ENCODE data around the gene HTRA1. TPM values are rescaled to one million over a fixed set of nuclear protein-coding genes. Genes with fewer than 3 reads are reported as not detected.

Gene HTRA1
- total RNA-seq, 1 experiment from 2014 or later: 11.5 TPM

GRCh38 chr10:122462533-122463465, 1.4 kb downstream of the HTRA1 start:
- Histone ChIP-seq H3K36me3 (replicated peaks; ENCODE audit: control insufficient read depth, insufficient read depth, low read length) (no peaks in the 10 kb centered on the region), H3K27me3 (ENCODE audit: control insufficient read depth, insufficient read depth, low read length) (peaks cover 48% of the 10 kb centered on the region), H3K4me3 (ENCODE audit: insufficient read depth, low read depth, low read length) (peak overlapping the region; percentile 45; the same call in 1 of the 2 replicates)
- DNase-seq: peak; percentile 67

GRCh38 chr10:122463466-122464249, 2.3 kb downstream of the HTRA1 start:
- no peak for DNase-seq
- Histone ChIP-seq H3K27me3 (ENCODE audit: control insufficient read depth, insufficient read depth, low read length) (peaks cover 48% of the 10 kb centered on the region), H3K4me3 (ENCODE audit: insufficient read depth, low read depth, low read length) (no peak overlapping the region), H3K36me3 (replicated peaks; ENCODE audit: control insufficient read depth, insufficient read depth, low read length) (no peaks in the 10 kb centered on the region)

- no peak for DNase-seq
- H3K27me3 ChIP-seq (ENCODE audit: control insufficient read depth, insufficient read depth, low read length): peaks cover 43% of the 10 kb centered on the region
- H3K36me3 ChIP-seq (replicated peaks; ENCODE audit: control insufficient read depth, insufficient read depth, low read length): no peaks in the 10 kb centered on the region
- no peak overlapping the region for H3K4me3 ChIP-seq (ENCODE audit: insufficient read depth, low read depth, low read length)
These were observed 2.8 kb downstream of the HTRA1 start for GRCh38 chr10:122464250-122464510.

- H3K27me3 ChIP-seq (ENCODE audit: control insufficient read depth, insufficient read depth, low read length): peaks cover 41% of the 10 kb centered on the region
- no peak overlapping the region for H3K4me3 ChIP-seq (ENCODE audit: insufficient read depth, low read depth, low read length)
- no peaks in the 10 kb centered on the region for H3K36me3 ChIP-seq (replicated peaks; ENCODE audit: control insufficient read depth, insufficient read depth, low read length)
These were observed 3.2 kb downstream of the HTRA1 start for GRCh38 chr10:122464586-122464985.

GRCh38 chr10:122465401-122466040, 4.2 kb downstream of the HTRA1 start:
- DNase-seq: no peak
- H3K4me3 ChIP-seq (ENCODE audit: insufficient read depth, low read depth, low read length): no peak overlapping the region
- peaks cover 33% of the 10 kb centered on the region for H3K27me3 ChIP-seq (ENCODE audit: control insufficient read depth, insufficient read depth, low read length)

More at GRCh38 chr10:122464586-122464985, 3.2 kb downstream of the HTRA1 start:
- DNase-seq: no peak

GRCh38 chr10:122466951-122467381, 5.6 kb downstream of the HTRA1 start:
- H3K4me3 ChIP-seq (ENCODE audit: insufficient read depth, low read depth, low read length): no peak overlapping the region
- peaks cover 23% of the 10 kb centered on the region for H3K27me3 ChIP-seq (ENCODE audit: control insufficient read depth, insufficient read depth, low read length)
- no peaks in the 10 kb centered on the region for H3K36me3 ChIP-seq (replicated peaks; ENCODE audit: control insufficient read depth, insufficient read depth, low read length)
- DNase-seq: no peak

More at GRCh38 chr10:122465401-122466040, 4.2 kb downstream of the HTRA1 start:
- no peaks in the 10 kb centered on the region for H3K36me3 ChIP-seq (replicated peaks; ENCODE audit: control insufficient read depth, insufficient read depth, low read length)

GRCh38 chr10:122467701-122468100, 6.3 kb downstream of the HTRA1 start:
- H3K36me3 ChIP-seq (replicated peaks; ENCODE audit: control insufficient read depth, insufficient read depth, low read length): no peaks in the 10 kb centered on the region
- peaks cover 16% of the 10 kb centered on the region for H3K27me3 ChIP-seq (ENCODE audit: control insufficient read depth, insufficient read depth, low read length)
- DNase-seq: no peak
- no peak overlapping the region for H3K4me3 ChIP-seq (ENCODE audit: insufficient read depth, low read depth, low read length)

- H3K27me3 ChIP-seq (ENCODE audit: control insufficient read depth, insufficient read depth, low read length): peaks cover 9% of the 10 kb centered on the region
- no peaks in the 10 kb centered on the region for H3K36me3 ChIP-seq (replicated peaks; ENCODE audit: control insufficient read depth, insufficient read depth, low read length)
- DNase-seq: no peak
- no peak overlapping the region for H3K4me3 ChIP-seq (ENCODE audit: insufficient read depth, low read depth, low read length)
These were observed 7.1 kb downstream of the HTRA1 start for GRCh38 chr10:122468307-122468925.

GRCh38 chr10:122468926-122469781, 7.8 kb downstream of the HTRA1 start:
- Histone ChIP-seq H3K36me3 (replicated peaks; ENCODE audit: control insufficient read depth, insufficient read depth, low read length) (no peaks in the 10 kb centered on the region), H3K27me3 (ENCODE audit: control insufficient read depth, insufficient read depth, low read length) (peaks cover 1% of the 10 kb centered on the region; the same call in 1 of the 2 replicates), H3K4me3 (ENCODE audit: insufficient read depth, low read depth, low read length) (no peak overlapping the region)
- DNase-seq: no peak

- H3K4me3 ChIP-seq (ENCODE audit: insufficient read depth, low read depth, low read length): no peak overlapping the region
- DNase-seq: no peak
- no peaks in the 10 kb centered on the region for H3K36me3 ChIP-seq (replicated peaks; ENCODE audit: control insufficient read depth, insufficient read depth, low read length)
- no peaks in the 10 kb centered on the region for H3K27me3 ChIP-seq (ENCODE audit: control insufficient read depth, insufficient read depth, low read length)
These were observed 8.5 kb downstream of the HTRA1 start for GRCh38 chr10:122469848-122470247.

GRCh38 chr10:122471531-122472177, 10.3 kb downstream of the HTRA1 start:
- no peak for DNase-seq
- Histone ChIP-seq H3K4me3 (ENCODE audit: insufficient read depth, low read depth, low read length) (no peak overlapping the region), H3K36me3 (replicated peaks; ENCODE audit: control insufficient read depth, insufficient read depth, low read length) (no peaks in the 10 kb centered on the region)

GRCh38 chr10:122473116-122473515, 11.8 kb downstream of the HTRA1 start:
- H3K4me3 ChIP-seq (ENCODE audit: insufficient read depth, low read depth, low read length): no peak overlapping the region
- no peaks in the 10 kb centered on the region for H3K36me3 ChIP-seq (replicated peaks; ENCODE audit: control insufficient read depth, insufficient read depth, low read length)
- H3K27me3 ChIP-seq (ENCODE audit: control insufficient read depth, insufficient read depth, low read length): no peaks in the 10 kb centered on the region
- no peak for DNase-seq

More at GRCh38 chr10:122471531-122472177, 10.3 kb downstream of the HTRA1 start:
- no peaks in the 10 kb centered on the region for H3K27me3 ChIP-seq (ENCODE audit: control insufficient read depth, insufficient read depth, low read length)

- no peaks in the 10 kb centered on the region for H3K36me3 ChIP-seq (replicated peaks; ENCODE audit: control insufficient read depth, insufficient read depth, low read length)
- no peak overlapping the region for H3K4me3 ChIP-seq (ENCODE audit: insufficient read depth, low read depth, low read length)
- DNase-seq: no peak
- H3K27me3 ChIP-seq (ENCODE audit: control insufficient read depth, insufficient read depth, low read length): no peaks in the 10 kb centered on the region
These were observed 12.9 kb downstream of the HTRA1 start for GRCh38 chr10:122474131-122474818.
